Fibroblast of lung (primary cell): Measurements from ENCODE around the gene DOC2A.

ENCODE experiments used
- CTCF ChIP-seq, 2 donors: IDR thresholded peaks in 1 of 2; conservative IDR thresholded peaks in 1 of 2; 1 replicate in 1 of 2; 2 replicates in 1 of 2; pipeline ENCODE4 v1.5.1; 2011 to 2012; ENCODE audit warnings: low read length in 2 of 2, control low read depth in 1 of 2, inconsistent platforms in 1 of 2, low read depth in 1 of 2, mild to moderate bottlenecking in 1 of 2
- EZH2 ChIP-seq: IDR thresholded peaks from 2 replicates; pipeline ENCODE4 v1.5.1; 2012; ENCODE audit warnings: low read length, control low read depth, mild to moderate bottlenecking; ENCODE audit errors: missing control alignments

- TF ChIP-seq CTCF (conservative IDR thresholded peaks at IDR 0.05 in 1 of 2, IDR thresholded peaks at IDR 0.05 in 1 of 2; ENCODE audit: low read depth in 1 of 2, low read length in 2 of 2) (no peak), EZH2 (no peak)
These were observed 14.0 kb downstream of the DOC2A start for GRCh38 chr16:29996766-29997250.
